Inferior parietal cortex (tissue), 1 donor: ENCODE data around the gene OR10AD1.
"Not testable (repeated sequence)": the region's sequence is repeated elsewhere in the genome, so short reads cannot be mapped to it uniquely, and the experiment has no call there.

Experiments used
- DNase-seq: peaks from one replicate; pipeline ENCODE4 v3.0.0-alpha.2; 2016; ENCODE audit errors: extremely low spot score

The OR10AD1 gene, protein sequence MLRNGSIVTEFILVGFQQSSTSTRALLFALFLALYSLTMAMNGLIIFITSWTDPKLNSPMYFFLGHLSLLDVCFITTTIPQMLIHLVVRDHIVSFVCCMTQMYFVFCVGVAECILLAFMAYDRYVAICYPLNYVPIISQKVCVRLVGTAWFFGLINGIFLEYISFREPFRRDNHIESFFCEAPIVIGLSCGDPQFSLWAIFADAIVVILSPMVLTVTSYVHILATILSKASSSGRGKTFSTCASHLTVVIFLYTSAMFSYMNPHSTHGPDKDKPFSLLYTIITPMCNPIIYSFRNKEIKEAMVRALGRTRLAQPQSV

GRCh38 chr12:48203192-48203591 is at the start of gene OR10AD1:
Gene OR10AD1 (minus strand): TSS chr12:48203292. CDS start chr12:48203292, 0 bp downstream.
- DNase-seq, result no peak

GRCh38 chr12:48247181-48247966 is 44.3 kb upstream of the OR10AD1 start:
- DNase-seq, result no peak

- DNase-seq, result no peak
These were observed 34.1 kb upstream of the OR10AD1 start for GRCh38 chr12:48237162-48237561.

DNA sequence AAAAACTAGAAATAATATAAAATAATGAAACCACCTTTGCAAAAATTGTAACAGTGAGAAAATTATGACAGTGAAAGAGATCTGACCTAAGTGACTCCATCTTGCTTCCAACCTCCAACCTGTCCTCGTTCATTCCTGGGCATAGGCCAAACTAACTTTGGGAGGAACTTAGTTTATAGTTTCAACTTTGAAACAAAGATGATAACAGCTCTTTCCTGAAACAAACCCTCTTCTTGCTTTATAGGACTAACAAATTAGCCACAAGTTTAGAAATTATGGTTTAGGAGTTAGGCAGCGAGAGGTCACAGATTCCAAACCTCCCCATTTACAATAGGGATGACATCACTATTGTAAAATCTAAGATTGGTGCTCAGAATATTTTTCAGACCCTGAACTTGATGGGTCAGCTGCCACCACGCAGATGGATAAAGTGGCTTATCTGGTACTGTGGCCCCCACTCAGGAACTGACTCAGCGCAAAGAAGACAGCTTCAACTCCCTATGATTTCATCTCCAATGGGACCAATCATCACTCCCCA is 32.8 kb upstream of the OR10AD1 start:
- no peak for DNase-seq

DNA sequence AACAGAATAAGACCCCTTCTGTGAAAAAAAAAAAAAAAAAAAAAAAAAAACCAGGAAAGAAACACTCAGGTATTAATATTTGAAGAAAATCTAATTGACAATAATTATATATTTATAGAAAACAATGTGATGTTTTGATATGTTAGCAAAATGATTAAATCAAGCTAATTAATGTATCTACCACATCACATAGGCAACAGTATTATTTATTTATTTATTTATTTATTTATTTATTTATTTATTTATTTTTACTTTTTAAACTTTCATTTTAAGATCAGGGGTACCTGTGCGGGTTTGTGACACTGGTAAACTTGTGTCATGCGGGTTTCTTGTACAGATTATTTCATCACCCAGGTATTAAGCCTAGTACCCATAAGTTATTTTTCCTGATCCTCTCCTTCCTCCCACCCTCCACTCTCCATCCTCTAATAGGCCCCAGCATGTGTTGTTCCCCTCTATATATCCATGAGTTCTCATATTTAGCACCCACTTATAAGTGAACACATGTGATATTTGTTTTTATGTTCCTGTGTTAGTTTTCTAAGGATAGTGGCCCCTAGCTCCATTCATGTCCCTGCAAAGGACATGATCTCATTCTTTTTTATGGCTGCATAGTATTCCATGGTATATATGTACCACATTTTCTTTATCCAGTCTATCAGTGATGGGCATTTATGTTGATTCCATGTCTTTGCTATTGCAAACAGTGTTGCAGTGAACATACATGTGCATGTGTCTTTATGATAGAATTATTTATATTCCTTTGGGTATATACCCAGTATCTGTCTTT is 28.3 kb upstream of the OR10AD1 start:
- DNase-seq, result not testable (repeated sequence)

DNA sequence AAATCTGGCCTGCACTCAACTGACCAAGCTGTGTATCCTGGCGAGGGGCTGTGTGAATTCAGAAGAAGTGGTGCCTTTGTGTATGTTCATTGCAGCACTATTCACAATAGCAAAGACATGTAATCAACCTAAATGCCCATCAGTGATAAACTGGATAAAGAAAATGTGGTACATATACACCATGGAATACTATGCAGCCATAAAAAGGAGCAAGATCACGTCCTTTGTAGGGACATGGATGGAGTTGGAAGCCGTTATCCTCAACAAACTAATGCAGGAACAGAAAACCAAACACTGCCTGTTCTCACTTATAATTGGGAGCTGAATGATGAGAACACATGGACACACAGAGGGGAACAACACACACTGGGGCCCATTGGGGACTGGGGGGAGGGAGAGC is 21.4 kb upstream of the OR10AD1 start:
- DNase-seq, result not testable (repeated sequence)

- no peak for DNase-seq
These were observed 18.6 kb upstream of the OR10AD1 start for GRCh38 chr12:48221645-48222044.

DNA sequence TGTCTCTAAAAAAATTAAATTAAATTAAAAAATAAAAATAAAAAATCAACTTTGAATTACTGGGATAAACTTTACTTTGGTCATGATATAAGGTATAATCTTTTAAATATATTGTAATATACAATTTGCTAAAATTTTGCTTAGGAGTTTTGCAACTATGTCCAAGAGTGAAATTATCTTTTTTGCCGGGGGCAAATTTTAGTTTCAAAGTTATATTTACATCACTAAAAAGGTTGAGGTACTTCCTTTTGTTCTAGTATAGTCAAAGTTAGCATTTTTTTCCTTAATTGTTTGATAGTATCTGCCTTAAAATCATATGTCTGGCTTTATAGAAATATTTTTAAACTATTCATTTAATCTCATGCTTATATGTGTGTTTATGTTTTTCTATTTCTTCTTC is 17.6 kb upstream of the OR10AD1 start:
- no peak for DNase-seq

DNA sequence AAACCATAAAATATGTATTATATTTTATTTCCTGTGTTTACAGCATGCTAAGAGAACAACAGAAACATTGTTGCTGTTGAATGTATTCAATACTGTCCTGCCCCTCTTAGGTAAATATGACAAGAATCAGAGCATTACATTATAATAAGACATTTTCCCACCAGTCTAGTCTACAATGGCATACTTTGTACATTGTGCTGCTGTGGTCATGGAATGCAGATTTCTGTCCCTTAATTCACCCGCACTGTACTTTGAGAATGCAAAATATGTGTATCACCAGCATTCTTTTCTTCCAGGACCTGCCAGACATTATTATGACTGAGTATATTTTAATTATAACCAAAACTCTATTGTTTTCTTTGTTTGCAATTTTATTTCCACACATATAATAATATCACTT is 16.5 kb upstream of the OR10AD1 start:
- no peak for DNase-seq

- no peak for DNase-seq
These were observed 13.7 kb upstream of the OR10AD1 start for GRCh38 chr12:48216785-48217184.

GRCh38 chr12:48209495-48209894 is 6.4 kb upstream of the OR10AD1 start:
- not testable (repeated sequence) for DNase-seq

DNA sequence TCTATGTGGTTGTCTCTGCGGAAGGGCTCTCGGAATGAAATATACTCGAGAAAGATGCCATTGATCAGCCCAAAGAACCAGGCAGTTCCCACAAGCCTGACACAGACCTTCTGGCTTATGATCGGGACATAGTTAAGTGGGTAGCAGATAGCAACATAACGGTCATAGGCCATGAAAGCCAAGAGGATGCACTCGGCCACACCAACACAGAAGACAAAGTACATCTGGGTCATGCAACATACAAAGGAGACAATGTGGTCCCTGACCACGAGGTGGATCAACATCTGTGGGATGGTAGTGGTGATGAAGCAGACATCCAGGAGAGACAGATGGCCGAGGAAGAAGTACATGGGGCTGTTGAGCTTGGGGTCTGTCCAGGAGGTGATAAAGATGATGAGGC is 326 bp downstream of the OR10AD1 start:
- DNase-seq, result no peak

DNA sequence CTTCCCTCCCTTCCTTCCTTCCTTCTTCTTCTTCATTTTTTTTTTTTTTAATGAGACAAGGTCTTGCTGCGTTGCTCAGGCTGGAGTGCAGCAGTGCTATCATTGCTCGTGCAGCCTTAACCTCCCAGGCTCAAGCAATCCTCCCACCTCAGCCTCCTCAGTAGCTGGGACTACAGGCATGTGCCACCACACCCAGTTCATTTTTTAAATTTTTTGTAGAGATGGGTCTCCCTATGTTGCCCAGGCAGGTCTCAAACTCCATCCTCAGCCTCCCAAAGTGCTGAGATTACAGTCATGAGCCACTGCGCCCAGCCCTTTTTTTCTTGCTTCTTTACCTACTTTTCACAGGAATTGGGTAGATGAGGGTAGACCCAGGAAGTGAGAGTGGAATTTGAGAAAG is 1.6 kb downstream of the OR10AD1 start:
- no peak for DNase-seq

GRCh38 chr12:48201091-48201490 is 2.0 kb downstream of the OR10AD1 start:
- no peak for DNase-seq

DNA sequence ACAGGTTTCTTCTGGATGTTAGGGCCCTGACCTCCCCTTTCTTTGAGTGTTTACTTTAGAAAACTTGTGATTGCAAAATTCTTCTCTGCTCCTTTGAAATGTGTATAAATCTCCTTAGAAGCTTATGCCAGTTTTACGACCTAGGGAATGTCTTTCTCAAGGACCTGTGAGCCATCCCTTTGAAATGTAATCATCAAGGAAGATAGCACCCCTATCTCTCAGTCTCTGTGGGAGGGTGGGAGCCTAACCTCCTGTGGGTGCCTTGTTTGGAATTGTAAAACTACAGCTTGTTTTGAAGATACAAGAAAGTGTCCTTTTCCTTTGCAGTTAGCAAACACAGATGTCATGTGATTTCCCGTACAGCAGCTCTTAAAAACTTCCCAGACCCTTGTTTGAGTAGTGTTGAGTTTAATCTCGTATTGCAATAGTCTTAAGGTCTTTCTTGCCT is 3.3 kb downstream of the OR10AD1 start:
- DNase-seq, result no peak

DNA sequence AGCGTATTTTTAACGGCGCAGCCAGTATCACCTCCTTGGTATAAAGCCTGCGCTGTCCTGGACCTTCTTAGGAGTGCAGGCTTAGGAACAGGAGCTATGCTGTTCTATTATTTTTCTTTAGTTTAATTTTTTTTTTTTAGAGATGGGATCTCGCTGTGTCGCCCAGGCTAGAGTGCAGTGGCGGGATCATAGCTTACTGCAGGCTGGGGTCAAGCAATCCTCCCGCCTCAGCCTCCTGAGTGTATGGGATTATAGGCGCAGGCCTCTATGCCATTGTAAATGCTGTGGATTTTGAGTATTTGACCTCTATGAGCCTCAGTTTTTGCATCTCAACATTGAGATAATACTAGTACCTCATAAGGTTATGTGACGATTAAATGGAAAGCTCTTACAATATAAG is 4.1 kb downstream of the OR10AD1 start:
- DNase-seq, result no peak

GRCh38 chr12:48198672-48198971 is 4.5 kb downstream of the OR10AD1 start:
- no peak for DNase-seq

- DNase-seq, result peak; percentile 91
These were observed 5.0 kb downstream of the OR10AD1 start for GRCh38 chr12:48197971-48198671.

- peak; percentile 67 for DNase-seq
These were observed 5.5 kb downstream of the OR10AD1 start for GRCh38 chr12:48197549-48197970.

DNA sequence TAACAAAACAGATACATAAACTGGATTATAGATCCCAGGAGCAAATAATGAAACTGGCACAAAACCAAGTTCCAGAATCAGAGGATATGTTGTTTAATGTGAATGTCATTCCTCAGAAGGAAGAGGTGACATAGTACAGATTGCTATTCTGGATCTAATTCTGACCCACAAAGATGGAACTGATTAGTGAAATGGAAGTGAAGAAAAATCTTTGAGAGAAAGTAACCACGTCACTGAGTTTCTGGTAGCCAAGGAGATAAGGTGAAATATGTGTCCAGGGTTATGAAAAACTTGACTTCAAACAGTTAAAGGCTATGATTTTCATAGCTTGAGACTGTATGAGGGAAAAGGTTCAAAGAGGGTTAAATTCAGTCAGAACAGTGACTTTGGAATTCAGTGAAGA is 8.3 kb downstream of the OR10AD1 start:
- no peak for DNase-seq

DNA sequence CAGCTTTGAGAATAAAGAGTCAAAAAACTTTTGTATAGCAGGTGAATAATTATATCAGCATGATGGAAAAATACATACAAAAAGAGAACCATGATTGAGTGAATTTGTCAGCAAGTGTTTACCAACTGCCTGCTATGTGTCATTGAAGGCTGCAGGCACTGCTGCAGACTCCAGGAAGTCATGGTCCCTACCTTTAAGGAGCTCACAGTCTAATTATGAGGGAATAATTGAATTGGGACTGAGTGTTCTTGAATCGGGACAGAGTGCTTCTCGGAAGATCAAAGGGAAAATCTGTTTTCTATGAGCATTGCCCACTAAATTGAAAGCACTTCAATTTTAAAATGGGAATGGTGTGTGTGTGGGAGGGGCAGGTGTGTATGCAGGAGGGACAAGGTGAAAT is 9.5 kb downstream of the OR10AD1 start:
- DNase-seq, result no peak

DNA sequence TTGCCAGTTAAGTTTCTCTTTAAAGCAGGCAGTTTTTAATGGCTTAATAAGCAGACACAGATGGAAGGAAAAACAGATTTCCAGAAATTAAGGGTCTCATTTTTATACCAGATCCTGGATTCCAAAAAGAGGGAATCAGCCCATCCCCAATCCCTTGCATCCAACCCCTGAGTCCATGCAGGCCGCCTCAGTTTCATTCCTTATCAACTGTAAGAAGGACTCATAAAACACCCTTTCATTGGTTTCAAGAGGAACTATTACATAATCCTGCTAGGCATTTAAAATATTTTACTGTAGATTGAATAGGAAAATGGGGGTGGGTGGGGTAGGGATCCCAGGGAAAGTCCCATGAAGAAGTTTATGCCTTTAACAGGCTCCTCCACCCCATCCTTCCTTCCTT is 10.2 kb downstream of the OR10AD1 start:
- DNase-seq, result no peak
